Measurements from ENCODE around the gene AOC1.

DNA sequence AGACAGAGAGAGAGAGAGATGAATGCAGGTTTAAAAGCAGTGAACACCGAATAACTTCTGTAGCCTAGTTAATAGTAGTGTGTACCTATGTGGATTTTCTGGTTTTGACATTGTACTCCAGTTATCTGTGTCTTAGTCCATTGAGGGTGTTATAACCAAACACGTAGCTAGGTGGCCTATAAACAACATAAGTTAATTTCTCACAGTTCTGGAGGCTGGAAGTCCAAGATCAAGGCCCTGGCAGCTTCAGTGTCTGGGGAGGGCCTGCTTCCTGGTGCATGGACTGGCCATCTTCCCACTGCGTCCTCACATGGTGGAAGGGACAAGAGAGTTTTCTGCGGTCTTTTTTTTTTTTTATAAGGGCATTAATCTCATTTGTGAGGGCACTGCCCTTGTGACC, 23.5 kb downstream of the AOC1 start:
- TF ChIP-seq, protein P1, sequence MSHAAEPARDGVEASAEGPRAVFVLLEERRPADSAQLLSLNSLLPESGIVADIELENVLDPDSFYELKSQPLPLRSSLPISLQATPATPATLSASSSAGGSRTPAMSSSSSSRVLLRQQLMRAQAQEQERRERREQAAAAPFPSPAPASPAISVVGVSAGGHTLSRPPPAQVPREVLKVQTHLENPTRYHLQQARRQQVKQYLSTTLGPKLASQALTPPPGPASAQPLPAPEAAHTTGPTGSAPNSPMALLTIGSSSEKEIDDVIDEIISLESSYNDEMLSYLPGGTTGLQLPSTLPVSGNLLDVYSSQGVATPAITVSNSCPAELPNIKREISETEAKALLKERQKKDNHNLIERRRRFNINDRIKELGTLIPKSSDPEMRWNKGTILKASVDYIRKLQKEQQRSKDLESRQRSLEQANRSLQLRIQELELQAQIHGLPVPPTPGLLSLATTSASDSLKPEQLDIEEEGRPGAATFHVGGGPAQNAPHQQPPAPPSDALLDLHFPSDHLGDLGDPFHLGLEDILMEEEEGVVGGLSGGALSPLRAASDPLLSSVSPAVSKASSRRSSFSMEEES (CRISPR knock-in tag; IDR thresholded peaks at IDR 0.05) = no peak
- TF ChIP-seq ETV6 (CRISPR knock-in tag; conservative IDR thresholded peaks at IDR 0.05) (no peak), GTF2F1 (IDR thresholded peaks at IDR 0.05; ENCODE audit: low read length) (no peak), NFE2 (CRISPR knock-in tag; IDR thresholded peaks at IDR 0.05) (no peak), POLR2A (IDR thresholded peaks at IDR 0.05; ENCODE audit: insufficient read depth in 1 of 2, low read depth in 2 of 2, low read length in 2 of 2) (no peak), ZNF614 (CRISPR knock-in tag; IDR thresholded peaks at IDR 0.05; ENCODE audit: borderline replicate concordance) (no peak), ZBTB8A (CRISPR knock-in tag; IDR thresholded peaks at IDR 0.05; ENCODE audit: borderline replicate concordance, low read depth) (no peak), KAT2B (IDR thresholded peaks at IDR 0.05; ENCODE audit: borderline replicate concordance, low read depth, low read length) (no peak)
- TF ChIP-seq, protein P2, sequence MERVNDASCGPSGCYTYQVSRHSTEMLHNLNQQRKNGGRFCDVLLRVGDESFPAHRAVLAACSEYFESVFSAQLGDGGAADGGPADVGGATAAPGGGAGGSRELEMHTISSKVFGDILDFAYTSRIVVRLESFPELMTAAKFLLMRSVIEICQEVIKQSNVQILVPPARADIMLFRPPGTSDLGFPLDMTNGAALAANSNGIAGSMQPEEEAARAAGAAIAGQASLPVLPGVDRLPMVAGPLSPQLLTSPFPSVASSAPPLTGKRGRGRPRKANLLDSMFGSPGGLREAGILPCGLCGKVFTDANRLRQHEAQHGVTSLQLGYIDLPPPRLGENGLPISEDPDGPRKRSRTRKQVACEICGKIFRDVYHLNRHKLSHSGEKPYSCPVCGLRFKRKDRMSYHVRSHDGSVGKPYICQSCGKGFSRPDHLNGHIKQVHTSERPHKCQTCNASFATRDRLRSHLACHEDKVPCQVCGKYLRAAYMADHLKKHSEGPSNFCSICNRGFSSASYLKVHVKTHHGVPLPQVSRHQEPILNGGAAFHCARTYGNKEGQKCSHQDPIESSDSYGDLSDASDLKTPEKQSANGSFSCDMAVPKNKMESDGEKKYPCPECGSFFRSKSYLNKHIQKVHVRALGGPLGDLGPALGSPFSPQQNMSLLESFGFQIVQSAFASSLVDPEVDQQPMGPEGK (CRISPR knock-in tag; IDR thresholded peaks at IDR 0.05) = no peak
- TF ChIP-seq, protein P3, sequence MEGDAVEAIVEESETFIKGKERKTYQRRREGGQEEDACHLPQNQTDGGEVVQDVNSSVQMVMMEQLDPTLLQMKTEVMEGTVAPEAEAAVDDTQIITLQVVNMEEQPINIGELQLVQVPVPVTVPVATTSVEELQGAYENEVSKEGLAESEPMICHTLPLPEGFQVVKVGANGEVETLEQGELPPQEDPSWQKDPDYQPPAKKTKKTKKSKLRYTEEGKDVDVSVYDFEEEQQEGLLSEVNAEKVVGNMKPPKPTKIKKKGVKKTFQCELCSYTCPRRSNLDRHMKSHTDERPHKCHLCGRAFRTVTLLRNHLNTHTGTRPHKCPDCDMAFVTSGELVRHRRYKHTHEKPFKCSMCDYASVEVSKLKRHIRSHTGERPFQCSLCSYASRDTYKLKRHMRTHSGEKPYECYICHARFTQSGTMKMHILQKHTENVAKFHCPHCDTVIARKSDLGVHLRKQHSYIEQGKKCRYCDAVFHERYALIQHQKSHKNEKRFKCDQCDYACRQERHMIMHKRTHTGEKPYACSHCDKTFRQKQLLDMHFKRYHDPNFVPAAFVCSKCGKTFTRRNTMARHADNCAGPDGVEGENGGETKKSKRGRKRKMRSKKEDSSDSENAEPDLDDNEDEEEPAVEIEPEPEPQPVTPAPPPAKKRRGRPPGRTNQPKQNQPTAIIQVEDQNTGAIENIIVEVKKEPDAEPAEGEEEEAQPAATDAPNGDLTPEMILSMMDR (CRISPR knock-in tag; IDR thresholded peaks at IDR 0.05) = no peak
- TF ChIP-seq, protein P4, sequence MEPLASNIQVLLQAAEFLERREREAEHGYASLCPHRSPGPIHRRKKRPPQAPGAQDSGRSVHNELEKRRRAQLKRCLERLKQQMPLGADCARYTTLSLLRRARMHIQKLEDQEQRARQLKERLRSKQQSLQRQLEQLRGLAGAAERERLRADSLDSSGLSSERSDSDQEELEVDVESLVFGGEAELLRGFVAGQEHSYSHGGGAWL (CRISPR knock-in tag; IDR thresholded peaks at IDR 0.05) = no peak
- TF ChIP-seq, protein P5, sequence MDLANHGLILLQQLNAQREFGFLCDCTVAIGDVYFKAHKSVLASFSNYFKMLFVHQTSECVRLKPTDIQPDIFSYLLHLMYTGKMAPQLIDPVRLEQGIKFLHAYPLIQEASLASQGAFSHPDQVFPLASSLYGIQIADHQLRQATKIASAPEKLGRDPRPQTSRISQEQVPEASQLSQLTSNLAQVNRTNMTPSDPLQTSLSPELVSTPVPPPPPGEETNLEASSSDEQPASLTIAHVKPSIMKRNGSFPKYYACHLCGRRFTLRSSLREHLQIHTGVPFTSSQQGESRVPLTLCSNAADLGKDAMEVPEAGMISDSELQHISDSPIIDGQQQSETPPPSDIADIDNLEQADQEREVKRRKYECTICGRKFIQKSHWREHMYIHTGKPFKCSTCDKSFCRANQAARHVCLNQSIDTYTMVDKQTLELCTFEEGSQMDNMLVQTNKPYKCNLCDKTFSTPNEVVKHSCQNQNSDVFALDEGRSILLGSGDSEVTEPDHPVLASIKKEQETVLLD (CRISPR knock-in tag; IDR thresholded peaks at IDR 0.05; ENCODE audit: low read depth) = no peak
- TF ChIP-seq, protein P6, sequence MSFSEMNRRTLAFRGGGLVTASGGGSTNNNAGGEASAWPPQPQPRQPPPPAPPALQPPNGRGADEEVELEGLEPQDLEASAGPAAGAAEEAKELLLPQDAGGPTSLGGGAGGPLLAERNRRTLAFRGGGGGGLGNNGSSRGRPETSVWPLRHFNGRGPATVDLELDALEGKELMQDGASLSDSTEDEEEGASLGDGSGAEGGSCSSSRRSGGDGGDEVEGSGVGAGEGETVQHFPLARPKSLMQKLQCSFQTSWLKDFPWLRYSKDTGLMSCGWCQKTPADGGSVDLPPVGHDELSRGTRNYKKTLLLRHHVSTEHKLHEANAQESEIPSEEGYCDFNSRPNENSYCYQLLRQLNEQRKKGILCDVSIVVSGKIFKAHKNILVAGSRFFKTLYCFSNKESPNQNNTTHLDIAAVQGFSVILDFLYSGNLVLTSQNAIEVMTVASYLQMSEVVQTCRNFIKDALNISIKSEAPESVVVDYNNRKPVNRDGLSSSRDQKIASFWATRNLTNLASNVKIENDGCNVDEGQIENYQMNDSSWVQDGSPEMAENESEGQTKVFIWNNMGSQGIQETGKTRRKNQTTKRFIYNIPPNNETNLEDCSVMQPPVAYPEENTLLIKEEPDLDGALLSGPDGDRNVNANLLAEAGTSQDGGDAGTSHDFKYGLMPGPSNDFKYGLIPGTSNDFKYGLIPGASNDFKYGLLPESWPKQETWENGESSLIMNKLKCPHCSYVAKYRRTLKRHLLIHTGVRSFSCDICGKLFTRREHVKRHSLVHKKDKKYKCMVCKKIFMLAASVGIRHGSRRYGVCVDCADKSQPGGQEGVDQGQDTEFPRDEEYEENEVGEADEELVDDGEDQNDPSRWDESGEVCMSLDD (CRISPR knock-in tag; IDR thresholded peaks at IDR 0.05; ENCODE audit: borderline replicate concordance) = no peak

Data from HepG2 (cell line).